HG02970 (cell line): ENCODE results near the gene PUM1.
"Not testable (repeated sequence)": the region's sequence is repeated elsewhere in the genome, so short reads cannot be mapped to it uniquely, and the experiment has no call there.

Experiments used
- ATAC-seq: cut with Tn5 transposase; IDR thresholded peaks from one replicate; pipeline ENCODE4 v1.9.1; 2021; ENCODE audit warnings: mild to moderate bottlenecking, moderate library complexity, moderate number of reproducible peaks; ENCODE audit not compliant: unreplicated experiment, low FRiP score

The PUM1 gene

GRCh38 chr1:30969903-30970302 lies 95.6 kb downstream of the PUM1 start:
- no peak for ATAC-seq

GRCh38 chr1:30968220-30968971 lies 97.1 kb downstream of the PUM1 start:
- ATAC-seq, result no peak

GRCh38 chr1:30966690-30967369 lies 98.7 kb downstream of the PUM1 start:
- ATAC-seq, result no peak

GRCh38 chr1:30965924-30966599 lies 99.5 kb downstream of the PUM1 start:
- ATAC-seq, result no peak

- ATAC-seq, result no peak
Measured at GRCh38 chr1:30964706-30965105, 100.8 kb downstream of the PUM1 start.

GRCh38 chr1:30962609-30963508 lies 102.7 kb downstream of the PUM1 start:
- ATAC-seq, result no peak

GRCh38 chr1:30957560-30958222 lies 107.8 kb downstream of the PUM1 start:
- ATAC-seq, result no peak

GRCh38 chr1:30955448-30956015 lies 110.0 kb downstream of the PUM1 start:
- ATAC-seq, result no peak

GRCh38 chr1:30953685-30954084 lies 111.8 kb downstream of the PUM1 start:
- ATAC-seq, result no peak

GRCh38 chr1:30952098-30952497 lies 113.4 kb downstream of the PUM1 start:
- ATAC-seq, result no peak

GRCh38 chr1:30950700-30951099 lies 114.8 kb downstream of the PUM1 start:
- ATAC-seq, result no peak

- no peak for ATAC-seq
Measured at GRCh38 chr1:30950053-30950452, 115.5 kb downstream of the PUM1 start.

- not testable (repeated sequence) for ATAC-seq
Measured at GRCh38 chr1:30949487-30949838, 116.1 kb downstream of the PUM1 start.

GRCh38 chr1:30948813-30949486 lies 116.6 kb downstream of the PUM1 start:
- ATAC-seq, result not testable (repeated sequence)

- ATAC-seq, result no peak
Measured at GRCh38 chr1:30948278-30948677, 117.2 kb downstream of the PUM1 start.

GRCh38 chr1:30947212-30947611 lies 118.3 kb downstream of the PUM1 start:
- no peak for ATAC-seq

- ATAC-seq, result no peak
Measured at GRCh38 chr1:30942326-30942963, 123.1 kb downstream of the PUM1 start.

GRCh38 chr1:30940541-30940940 lies 125.0 kb downstream of the PUM1 start:
- no peak for ATAC-seq
